Panc1 (cell line): Measurements from ENCODE around the gene OR52E8. TPM values are rescaled to one million over a fixed set of nuclear protein-coding genes. Genes with fewer than 3 reads are reported as not detected.

Experiments used
- ATAC-seq: fragments of 200-7000 bp; cut with Tn5 transposase; 2 replicates; pipeline ENCODE4 v1.9.1; 2020; ENCODE audit warnings: mild to moderate bottlenecking, moderate library complexity
- BruUV-seq: library from RNA; stranded (reverse); fragments of 400-500 nt; replicated peaks from 2 replicates; lab custom pipeline; 2021; lab: Mats Ljungman, UMichigan
- CTCF ChIA-PET: fragments of 300-600 bp; sonication (Branson Sonifier 250); formaldehyde crosslinking; loops from one replicate; lab custom pipeline; 2022; ENCODE audit warnings: antibody characterized with exemption; lab: Charles Lee
- POLR2A ChIA-PET: fragments of 300-600 bp; sonication (Branson Sonifier 250); formaldehyde crosslinking; loops from one replicate; lab custom pipeline; 2022; ENCODE audit warnings: antibody characterized with exemption; lab: Charles Lee
- DNase-seq: peaks from one replicate; pipeline ENCODE4 v3.0.0-alpha.2; 2010; ENCODE audit warnings: low read depth, low spot score
- H3K27ac ChIP-seq: 2 replicates; pipeline ENCODE4 v1.5.1; 2011; ENCODE audit warnings: mild to moderate bottlenecking, low read length, inconsistent platforms
- H3K27me3 ChIP-seq: fragments of 200-500 bp; sonication (Bioruptor generic); 2 replicates; pipeline ENCODE4 v1.6.0; 2014; ENCODE audit warnings: low read length, inconsistent platforms; ENCODE audit not compliant: control insufficient read depth, insufficient read depth
- H3K36me3 ChIP-seq: fragments of 200-500 bp; sonication (Bioruptor generic); 2 replicates; pipeline ENCODE4 v1.5.1; 2014; ENCODE audit warnings: inconsistent platforms, mild to moderate bottlenecking, low read length, moderate library complexity; ENCODE audit not compliant: control insufficient read depth, insufficient read depth
- H3K4me1 ChIP-seq: 2 replicates; pipeline ENCODE4 v1.5.1; 2011; ENCODE audit warnings: inconsistent platforms, mild to moderate bottlenecking, low read length, moderate library complexity; ENCODE audit not compliant: control insufficient read depth, insufficient read depth
- H3K4me3 ChIP-seq, 2 experiments: 2 replicates each; pipeline ENCODE4 v1.5.1; 2011 to 2012; ENCODE audit warnings: low read depth in 2 of 2, low read length in 2 of 2, mild to moderate bottlenecking in 2 of 2, inconsistent platforms in 1 of 2, moderate library complexity in 1 of 2
- H3K9me3 ChIP-seq: fragments of 200-500 bp; sonication (Bioruptor generic); 2 replicates; pipeline ENCODE4 v1.5.1; 2014; ENCODE audit warnings: low read depth, mild to moderate bottlenecking, inconsistent platforms, low read length, moderate library complexity; ENCODE audit not compliant: control insufficient read depth, insufficient read depth
- CTCF ChIP-seq: fragments of 450-650 bp; IDR thresholded peaks from 2 replicates; pipeline ENCODE4 v1.5.1; 2017; ENCODE audit warnings: mild to moderate bottlenecking
- POLR2AphosphoS5 ChIP-seq: IDR thresholded peaks from 2 replicates; pipeline ENCODE4 v1.6.1; 2012; ENCODE audit warnings: mild to moderate bottlenecking, low read depth, low read length, moderate library complexity
- REST ChIP-seq, 2 experiments: IDR thresholded peaks; 2 replicates each; pipeline ENCODE4 v1.6.1; 2011 to 2012; ENCODE audit warnings: low read depth in 2 of 2, control low read depth in 1 of 2, low read length in 1 of 2, mild to moderate bottlenecking in 1 of 2, moderate library complexity in 1 of 2; ENCODE audit not compliant: insufficient read depth in 1 of 2
- SIN3A ChIP-seq: IDR thresholded peaks from 2 replicates; pipeline ENCODE4 v1.6.1; 2012; ENCODE audit warnings: low read depth, mild to moderate bottlenecking, low read length, moderate library complexity, borderline replicate concordance; ENCODE audit not compliant: insufficient read depth
- TCF7L2 ChIP-seq: IDR thresholded peaks from 2 replicates; pipeline ENCODE4 v1.6.1; 2011; ENCODE audit warnings: mild to moderate bottlenecking, low read depth, low read length, inconsistent platforms
- in situ Hi-C: cut with HindIII; loops from 2 replicates; pipeline ENCODE4 v1.10.0; 2016; ENCODE audit warnings: low sequenced_read_pairs, low pct_unique_long_range_greater_than_20kb
- intact Hi-C: fragments of 100-400 bp; cut with micrococcal nuclease; formaldehyde crosslinking; loops from one replicate; pipeline ENCODE4 v1.10.0; 2022; ENCODE audit not compliant: unreplicated experiment
- total RNA-seq: library from RNA; stranded (reverse); gene quantifications from one replicate; pipeline ENCODE4 v1.2.1, GENCODE V29; 2021; ENCODE audit not compliant: unreplicated experiment

Gene OR52E8
- total RNA-seq, 1 experiment from 2014 or later = not detected

- in situ Hi-C loops (no loop called here), intact Hi-C loops (loop anchor here (2.0 to 5.0 kb wide), 6 partner anchors 208 to 1181 kb away; partner anchors contain the start of gene OR51M1)
- POLR2A ChIA-PET = no interaction called here
These were observed 48.9 kb downstream of the OR52E8 start, which contains the start of gene OR52N2 for GRCh38 chr11:5808500-5809121. Gene OR52N2 (plus strand): TSS chr11:5808924. CDS start chr11:5820336, 11,412 bp downstream.

GRCh38 chr11:5807580-5807979, 49.9 kb downstream of the OR52E8 start:
- in situ Hi-C loops = no loop called here
- POLR2A ChIA-PET = no interaction called here
- DNase-seq (no peak), ATAC-seq (no peak)
- H3K4me3 ChIP-seq = no peak overlapping the region
- BruUV-seq = no TSS peak
- H3K9me3 ChIP-seq = no peaks in the 10 kb centered on the region
- CTCF ChIA-PET = no interaction called here
- peaks cover 11% of the 10 kb centered on the region; the same call in 1 of the 2 replicates for H3K27me3 ChIP-seq
- intact Hi-C loops = loop anchor here (5.0 kb wide), 4 partner anchors 425 to 1180 kb away; partner anchors contain the start of gene OR51M1
- no peak overlapping the region for H3K27ac ChIP-seq
- no peaks in the 10 kb centered on the region for H3K36me3 ChIP-seq
- H3K4me1 ChIP-seq = peaks cover 7% of the 10 kb centered on the region
- no peak for TF ChIP-seq TCF7L2
- TF ChIP-seq POLR2AphosphoS5 = no peak
- TF ChIP-seq CTCF = no peak
- no peak for TF ChIP-seq SIN3A

More at GRCh38 chr11:5808500-5809121, 48.9 kb downstream of the OR52E8 start, which contains the start of gene OR52N2:
- H3K27me3 ChIP-seq = peaks cover 11% of the 10 kb centered on the region; the same call in 1 of the 2 replicates
- no peak within 1 kb of the TSS for H3K27ac ChIP-seq
- ATAC-seq (peak; percentile 98), DNase-seq (peak; percentile 76)
- no peaks in the 10 kb centered on the region for H3K36me3 ChIP-seq
- no peak for TF ChIP-seq SIN3A
- no peak for TF ChIP-seq TCF7L2
- no peak for TF ChIP-seq POLR2AphosphoS5
- TF ChIP-seq CTCF = peak; percentile 94
- TF ChIP-seq REST (IDR thresholded peaks at IDR 0.05; ENCODE audit: insufficient read depth in 1 of 2, low read depth in 2 of 2, low read length in 1 of 2) = 0 out of 4 replicates have a peak, but pooled peaks of 1 of the 2 experiments have one; percentile 18
- peak within 1 kb of the TSS; percentile 42 to 69 for H3K4me3 ChIP-seq
- peaks cover 7% of the 10 kb centered on the region for H3K4me1 ChIP-seq
- BruUV-seq = no TSS peak
- CTCF ChIA-PET = no interaction called here
- H3K9me3 ChIP-seq = no peaks in the 10 kb centered on the region
